Gastrocnemius medialis (tissue), 4 donors: Measurements from ENCODE around the gene BSDC1. TPM values are rescaled to one million over a fixed set of nuclear protein-coding genes. Genes with fewer than 3 reads are reported as not detected.

ENCODE experiments used
- ATAC-seq, 2 donors: fragments of 150-250 bp; one replicate each; pipeline ENCODE4 v1.9.1; 2016
- DNase-seq, 2 donors: peaks; one replicate each; pipeline ENCODE4 v3.0.0-alpha.2; 2019
- H3K27ac ChIP-seq, 4 donors: fragments of 200-600 bp; sonication (generic); 1 replicate in 1 of 4; 2 replicates in 3 of 4; pipeline ENCODE4 v1.5.1; 2016 to 2018; ENCODE audit warnings: mild to moderate bottlenecking in 2 of 4, moderate library complexity in 1 of 4
- H3K27me3 ChIP-seq, 3 donors: fragments of 200-600 bp; sonication (generic) in 2 of 3; 1 replicate in 1 of 3; 2 replicates in 2 of 3; pipeline versions ENCODE4 v1.5.1 to v1.6.0; 2016 to 2019; ENCODE audit warnings: mild to moderate bottlenecking in 1 of 3, moderate library complexity in 1 of 3
- H3K36me3 ChIP-seq, 2 donors: fragments of 200-600 bp; sonication (generic) in 1 of 2; one replicate each; pipeline ENCODE4 v1.5.1; 2017 to 2018
- H3K4me1 ChIP-seq, 2 donors: fragments of 200-600 bp; sonication (generic) in 1 of 2; one replicate each; pipeline ENCODE4 v1.5.1; 2016 to 2017; ENCODE audit warnings: mild to moderate bottlenecking in 2 of 2
- H3K4me3 ChIP-seq, 4 donors: fragments of 200-600 bp; sonication (generic) in 3 of 4; 1 replicate in 1 of 4; 2 replicates in 3 of 4; pipeline ENCODE4 v1.5.1; 2016 to 2019; ENCODE audit warnings: mild to moderate bottlenecking in 2 of 4
- H3K9me3 ChIP-seq, 3 donors: fragments of 200-600 bp; sonication (generic) in 2 of 3; 1 replicate in 1 of 3; 2 replicates in 2 of 3; pipeline ENCODE4 v1.5.1; 2016 to 2019
- POLR2A ChIP-seq, 2 donors: fragments of 450-650 bp; IDR thresholded peaks; one replicate each; pipeline ENCODE4 v1.6.1; 2017; ENCODE audit warnings: antibody characterized with exemption in 2 of 2, mild to moderate bottlenecking in 2 of 2, moderate library complexity in 2 of 2
- in situ Hi-C, 4 donors: fragments of 200-750 bp; cut with MboI; loops; one replicate each; pipeline versions ENCODE4 v1.15.0 to v1.8.0; 2017; ENCODE audit warnings: low sequenced_read_pairs in 4 of 4
- intact Hi-C: fragments of 100-400 bp; cut with DNase I; formaldehyde crosslinking; loops from one replicate; pipeline ENCODE4 v1.15.1; 2023; ENCODE audit warnings: low total_unique reads
- total RNA-seq, 4 donors: library from RNA; depleted of rRNA; stranded (reverse); fragments of >200 nt; gene quantifications; one replicate each; pipeline versions ENCODE4 v1.1.0 to v1.2.3, GENCODE V29; 2016
- TF ChIP-seq, protein P1 (sequence below), 5 experiments: fragments of 450-650 bp in 3 of 5; fragments of 200-600 bp in 2 of 5; sonication (generic) in 2 of 5; IDR thresholded peaks in 4 of 5; conservative IDR thresholded peaks in 1 of 5; 1 replicate in 4 of 5; 2 replicates in 1 of 5; pipeline ENCODE4 v1.5.1; 2016 to 2019; ENCODE audit warnings: antibody characterized with exemption in 5 of 5, mild to moderate bottlenecking in 3 of 5, moderate library complexity in 3 of 5

Gene BSDC1
- total RNA-seq, 4 donors from 2014 or later: 53.8 to 77.8 (median 62.1) TPM

DNA sequence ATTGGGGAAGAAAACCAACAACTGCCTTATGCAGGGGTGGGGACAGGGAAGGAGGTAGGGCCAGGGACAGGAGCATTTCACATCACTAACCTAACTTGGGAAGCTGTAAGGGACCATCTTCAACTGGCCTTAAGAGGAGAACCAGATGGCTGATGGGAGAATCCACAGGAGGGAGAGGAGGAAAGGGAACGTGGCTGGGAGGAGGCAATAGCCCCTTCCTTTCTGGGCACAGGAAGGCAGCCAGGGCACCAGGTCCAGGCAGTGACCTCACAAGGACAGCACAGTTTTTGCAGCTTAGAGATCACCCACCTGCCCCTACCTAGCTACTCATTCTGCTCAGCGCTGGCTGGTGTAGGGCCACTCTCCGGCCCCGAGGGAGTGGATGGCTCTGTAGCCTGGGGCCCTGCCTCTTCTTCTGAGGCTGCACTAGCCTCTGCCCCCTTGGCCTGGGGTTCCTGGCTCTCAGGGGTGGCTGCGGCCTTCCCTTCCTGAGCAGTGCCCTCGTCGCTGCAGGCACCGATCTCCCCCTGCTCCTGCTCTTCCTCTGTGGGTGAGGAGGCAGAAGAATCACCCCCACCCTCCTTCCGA, 59.9 kb downstream of the BSDC1 start:
- Histone ChIP-seq H3K4me3 (peak overlapping the region in 1 of 4 donors; percentile 58), H3K27ac (no peak overlapping the region), H3K36me3 (peaks cover 0 to 29% of the 10 kb centered on the region in 2 donors), H3K4me1 (peaks cover 4 to 6% of the 10 kb centered on the region in 2 donors), H3K27me3 (no peaks in the 10 kb centered on the region), H3K9me3 (no peaks in the 10 kb centered on the region)
- ATAC-seq: no peak
- no peak for DNase-seq
- intact Hi-C loops (loop anchor here (2.0 kb wide), 1 partner anchor 42 kb away; the partner anchor contains the start of gene HDAC1), in situ Hi-C loops (no loop called here)
- no peak for TF ChIP-seq POLR2A (IDR thresholded peaks at IDR 0.05)
- TF ChIP-seq, protein P1, sequence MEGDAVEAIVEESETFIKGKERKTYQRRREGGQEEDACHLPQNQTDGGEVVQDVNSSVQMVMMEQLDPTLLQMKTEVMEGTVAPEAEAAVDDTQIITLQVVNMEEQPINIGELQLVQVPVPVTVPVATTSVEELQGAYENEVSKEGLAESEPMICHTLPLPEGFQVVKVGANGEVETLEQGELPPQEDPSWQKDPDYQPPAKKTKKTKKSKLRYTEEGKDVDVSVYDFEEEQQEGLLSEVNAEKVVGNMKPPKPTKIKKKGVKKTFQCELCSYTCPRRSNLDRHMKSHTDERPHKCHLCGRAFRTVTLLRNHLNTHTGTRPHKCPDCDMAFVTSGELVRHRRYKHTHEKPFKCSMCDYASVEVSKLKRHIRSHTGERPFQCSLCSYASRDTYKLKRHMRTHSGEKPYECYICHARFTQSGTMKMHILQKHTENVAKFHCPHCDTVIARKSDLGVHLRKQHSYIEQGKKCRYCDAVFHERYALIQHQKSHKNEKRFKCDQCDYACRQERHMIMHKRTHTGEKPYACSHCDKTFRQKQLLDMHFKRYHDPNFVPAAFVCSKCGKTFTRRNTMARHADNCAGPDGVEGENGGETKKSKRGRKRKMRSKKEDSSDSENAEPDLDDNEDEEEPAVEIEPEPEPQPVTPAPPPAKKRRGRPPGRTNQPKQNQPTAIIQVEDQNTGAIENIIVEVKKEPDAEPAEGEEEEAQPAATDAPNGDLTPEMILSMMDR (IDR thresholded peaks at IDR 0.05 in 4 of 5, conservative IDR thresholded peaks at IDR 0.05 in 1 of 5): no peak

DNA sequence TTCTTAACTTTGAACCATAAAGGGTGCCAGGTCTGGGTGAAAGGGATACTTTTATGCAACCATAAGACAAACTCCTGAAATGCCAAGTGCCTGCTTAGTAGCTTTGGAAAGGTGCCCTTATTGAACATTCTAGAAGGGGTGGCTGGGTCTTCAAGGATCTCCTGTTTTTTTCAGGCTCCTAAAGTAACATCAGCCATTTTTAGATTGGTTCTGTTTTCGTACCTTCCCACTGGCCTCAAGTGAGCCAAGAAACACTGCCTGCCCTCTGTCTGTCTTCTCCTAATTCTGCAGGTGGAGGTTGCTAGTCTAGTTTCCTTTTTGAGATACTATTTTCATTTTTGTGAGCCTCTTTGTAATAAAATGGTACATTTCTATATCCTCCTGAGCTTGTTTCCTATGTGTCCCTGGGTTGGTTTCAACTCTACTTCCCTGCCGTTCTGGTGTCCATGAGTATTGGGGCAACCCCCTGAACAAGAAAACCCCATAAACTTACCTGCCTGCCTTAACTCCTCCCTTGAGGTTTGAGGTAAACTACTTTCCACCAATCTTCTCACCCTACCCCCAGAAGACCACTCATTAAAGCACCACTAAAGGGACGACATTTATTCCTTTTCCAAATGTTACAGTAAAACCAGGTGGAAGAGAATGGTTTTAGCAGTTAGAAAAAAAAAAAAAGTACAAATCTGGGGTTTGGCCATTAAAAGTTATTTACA, 60.8 kb downstream of the BSDC1 start:
- Histone ChIP-seq H3K27me3 (no peaks in the 10 kb centered on the region), H3K27ac (no peak overlapping the region), H3K36me3 (peaks cover 0 to 37% of the 10 kb centered on the region in 2 donors), H3K4me3 (no peak overlapping the region), H3K4me1 (peaks cover 4 to 6% of the 10 kb centered on the region in 2 donors), H3K9me3 (no peaks in the 10 kb centered on the region)
- in situ Hi-C loops: no loop called here
- ATAC-seq (no peak), DNase-seq (no peak)
- intact Hi-C loops: no loop called here
- TF ChIP-seq POLR2A (IDR thresholded peaks at IDR 0.05): no peak
- TF ChIP-seq, protein P1 (IDR thresholded peaks at IDR 0.05 in 4 of 5, conservative IDR thresholded peaks at IDR 0.05 in 1 of 5): no peak

DNA sequence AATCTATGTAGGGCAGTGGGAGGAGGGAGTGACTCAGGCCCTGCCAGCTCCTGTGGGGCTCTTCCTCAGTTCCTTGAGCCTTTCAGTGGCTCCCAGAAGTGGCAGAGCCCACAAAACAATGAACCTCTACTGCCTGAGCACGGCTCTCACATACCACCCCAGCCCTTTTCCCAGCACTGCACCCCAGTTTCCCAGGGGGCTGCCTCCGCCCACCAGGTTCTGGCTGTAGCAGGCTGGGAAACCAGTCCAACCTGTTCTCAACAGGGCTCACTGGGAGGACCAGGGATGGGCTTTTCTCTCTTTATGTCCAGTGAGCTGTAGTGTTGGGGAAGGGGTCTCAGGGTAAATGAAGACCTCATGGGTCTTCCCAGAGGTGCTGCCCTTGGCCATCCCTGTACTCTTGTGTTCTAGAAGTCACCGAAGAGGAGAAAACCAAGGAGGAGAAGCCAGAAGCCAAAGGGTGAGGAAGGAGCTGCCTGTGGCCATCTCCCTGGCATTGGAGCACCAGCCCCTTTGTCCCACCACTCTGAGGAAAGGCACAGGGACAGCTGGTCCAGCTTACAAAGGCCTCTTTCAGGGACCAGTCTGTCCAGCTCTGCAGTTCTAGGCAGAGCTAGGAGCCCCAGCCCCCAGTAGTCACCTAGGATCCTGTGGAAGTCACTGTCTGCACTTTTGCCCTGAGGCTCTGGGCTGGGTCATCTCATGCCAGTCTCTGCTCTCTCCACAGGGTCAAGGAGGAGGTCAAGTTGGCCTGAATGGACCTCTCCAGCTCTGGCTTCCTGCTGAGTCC, 61.8 kb downstream of the BSDC1 start:
- TF ChIP-seq, protein P1 (IDR thresholded peaks at IDR 0.05 in 4 of 5, conservative IDR thresholded peaks at IDR 0.05 in 1 of 5): no peak
- no peak for TF ChIP-seq POLR2A (IDR thresholded peaks at IDR 0.05)
- in situ Hi-C loops: no loop called here

DNA sequence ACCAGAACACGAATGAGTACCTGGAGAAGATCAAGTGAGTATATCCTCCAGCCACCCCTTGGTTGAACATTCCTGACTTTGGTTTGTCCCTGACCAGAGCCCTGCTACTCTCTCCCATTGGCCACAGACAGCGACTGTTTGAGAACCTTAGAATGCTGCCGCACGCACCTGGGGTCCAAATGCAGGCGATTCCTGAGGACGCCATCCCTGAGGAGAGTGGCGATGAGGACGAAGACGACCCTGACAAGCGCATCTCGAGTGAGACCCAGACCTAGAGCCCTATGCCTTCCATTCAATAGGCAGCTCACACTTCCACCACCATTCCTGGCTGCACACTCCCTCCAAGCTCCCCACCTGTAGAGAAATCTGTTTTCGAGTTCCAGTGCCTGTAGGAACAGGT, 62.7 kb downstream of the BSDC1 start:
- intact Hi-C loops: no loop called here
- H3K27ac ChIP-seq: no peak overlapping the region
- in situ Hi-C loops: no loop called here
- ATAC-seq: no peak
- H3K27me3 ChIP-seq: no peaks in the 10 kb centered on the region
- peaks cover 1 to 4% of the 10 kb centered on the region in 2 donors for H3K4me1 ChIP-seq
- TF ChIP-seq, protein P1 (IDR thresholded peaks at IDR 0.05 in 4 of 5, conservative IDR thresholded peaks at IDR 0.05 in 1 of 5): no peak
- no peak for TF ChIP-seq POLR2A (IDR thresholded peaks at IDR 0.05)
- no peaks in the 10 kb centered on the region for H3K9me3 ChIP-seq
- peaks cover 0 to 56% of the 10 kb centered on the region in 2 donors for H3K36me3 ChIP-seq
- DNase-seq: no peak
- no peak overlapping the region for H3K4me3 ChIP-seq

More for the DNA sequence above, 61.8 kb downstream of the BSDC1 start:
- DNase-seq: no peak
- Histone ChIP-seq H3K27me3 (no peaks in the 10 kb centered on the region), H3K4me1 (peaks cover 4 to 6% of the 10 kb centered on the region in 2 donors), H3K9me3 (no peaks in the 10 kb centered on the region), H3K4me3 (no peak overlapping the region), H3K27ac (no peak overlapping the region), H3K36me3 (peaks cover 0 to 46% of the 10 kb centered on the region in 2 donors)
- intact Hi-C loops: no loop called here
- ATAC-seq: no peak
